Loucy (cell line): ENCODE results near the gene GRK3.

Experiments used
- EZH2phosphoT487 ChIP-seq: fragments of 200-600 bp; IDR thresholded peaks from 2 replicates; pipeline ENCODE4 v1.6.1; 2018; ENCODE audit warnings: antibody characterized with exemption, mild to moderate bottlenecking, moderate library complexity, borderline replicate concordance
- TF ChIP-seq, protein P1 (sequence below): fragments of 200-600 bp; sonication (generic); conservative IDR thresholded peaks from 2 replicates; pipeline ENCODE4 v1.5.1; 2014; ENCODE audit warnings: mild to moderate bottlenecking, antibody characterized with exemption, low read length

DNA sequence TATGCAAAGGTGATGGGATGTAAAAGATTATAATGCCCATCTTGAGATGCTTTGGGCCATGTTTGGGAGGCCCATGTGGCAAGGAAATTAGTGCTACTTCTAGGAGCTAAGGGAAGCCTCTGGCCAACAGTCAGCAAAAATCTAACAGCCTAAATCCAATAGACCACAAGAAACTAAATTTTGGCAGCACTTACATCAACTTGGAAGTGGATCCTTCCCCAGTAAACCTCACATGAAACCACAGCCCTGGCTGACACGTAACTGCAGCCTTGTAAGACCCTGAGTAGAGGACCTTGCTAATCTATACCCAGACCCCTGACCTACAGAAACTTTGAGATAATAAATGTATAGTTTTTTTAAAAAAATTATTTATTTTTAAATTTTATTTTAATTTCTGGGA lies 13.1 kb upstream of the GRK3 start:
- TF ChIP-seq, protein P1, sequence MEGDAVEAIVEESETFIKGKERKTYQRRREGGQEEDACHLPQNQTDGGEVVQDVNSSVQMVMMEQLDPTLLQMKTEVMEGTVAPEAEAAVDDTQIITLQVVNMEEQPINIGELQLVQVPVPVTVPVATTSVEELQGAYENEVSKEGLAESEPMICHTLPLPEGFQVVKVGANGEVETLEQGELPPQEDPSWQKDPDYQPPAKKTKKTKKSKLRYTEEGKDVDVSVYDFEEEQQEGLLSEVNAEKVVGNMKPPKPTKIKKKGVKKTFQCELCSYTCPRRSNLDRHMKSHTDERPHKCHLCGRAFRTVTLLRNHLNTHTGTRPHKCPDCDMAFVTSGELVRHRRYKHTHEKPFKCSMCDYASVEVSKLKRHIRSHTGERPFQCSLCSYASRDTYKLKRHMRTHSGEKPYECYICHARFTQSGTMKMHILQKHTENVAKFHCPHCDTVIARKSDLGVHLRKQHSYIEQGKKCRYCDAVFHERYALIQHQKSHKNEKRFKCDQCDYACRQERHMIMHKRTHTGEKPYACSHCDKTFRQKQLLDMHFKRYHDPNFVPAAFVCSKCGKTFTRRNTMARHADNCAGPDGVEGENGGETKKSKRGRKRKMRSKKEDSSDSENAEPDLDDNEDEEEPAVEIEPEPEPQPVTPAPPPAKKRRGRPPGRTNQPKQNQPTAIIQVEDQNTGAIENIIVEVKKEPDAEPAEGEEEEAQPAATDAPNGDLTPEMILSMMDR: no peak
- no peak for TF ChIP-seq EZH2phosphoT487
